ENCODE results near the gene LEKR1.
"Not testable (repeated sequence)": the region's sequence is repeated elsewhere in the genome, so short reads cannot be mapped to it uniquely, and the experiment has no call there.

The LEKR1 gene

GRCh38 chr3:156816794-156817645 lies 9.1 kb upstream of the LEKR1 start:
- no peaks in the 10 kb centered on the region for H3K27me3 Mint-ChIP-seq
- peak overlapping the region; percentile 87 for H3K4me3 Mint-ChIP-seq
- peaks cover 59% of the 10 kb centered on the region for H3K4me1 Mint-ChIP-seq (ENCODE audit: low read depth)

DNA sequence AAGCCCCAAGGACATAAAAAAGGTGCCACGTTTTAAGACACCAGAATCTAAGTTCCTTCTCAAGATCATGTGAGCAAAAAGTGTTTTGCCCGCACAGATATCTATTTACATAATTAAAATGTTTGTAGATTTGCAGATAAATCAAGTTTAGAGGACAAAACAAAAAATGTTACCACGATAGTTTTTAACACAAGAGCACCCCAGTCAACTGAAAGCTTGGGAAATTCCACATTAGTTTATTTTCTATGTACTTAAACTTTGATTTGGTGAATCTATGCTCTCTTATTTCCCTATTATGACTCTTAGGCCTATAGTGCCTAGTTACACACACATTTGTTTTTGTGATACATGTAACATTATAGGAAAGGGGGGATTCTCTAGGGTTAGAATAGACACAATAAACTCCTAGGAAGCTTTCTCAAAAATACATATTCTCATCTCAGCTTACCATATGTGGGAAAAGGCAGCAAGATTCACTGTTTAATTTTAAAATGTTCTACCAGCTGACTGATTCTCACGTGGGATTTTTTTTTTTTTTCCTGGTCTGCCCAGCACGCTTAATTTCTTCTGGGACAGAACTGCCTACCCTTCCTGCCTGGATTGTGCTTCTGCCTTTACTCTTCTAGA lies 8.4 kb upstream of the LEKR1 start:
- H3K36me3 Mint-ChIP-seq (ENCODE audit: low read depth): peaks cover 17% of the 10 kb centered on the region
- H3K4me1 Mint-ChIP-seq (ENCODE audit: low read depth): peaks cover 55% of the 10 kb centered on the region
- peaks cover 6% of the 10 kb centered on the region for H3K9me3 Mint-ChIP-seq
- peak overlapping the region; percentile 87 for H3K4me3 Mint-ChIP-seq
- DNase-seq: no peak
- no peaks in the 10 kb centered on the region for H3K27me3 Mint-ChIP-seq
- peak overlapping the region; percentile 99 for H3K27ac Mint-ChIP-seq

More at GRCh38 chr3:156816794-156817645, 9.1 kb upstream of the LEKR1 start:
- H3K36me3 Mint-ChIP-seq (ENCODE audit: low read depth): peaks cover 17% of the 10 kb centered on the region
- peaks cover 6% of the 10 kb centered on the region for H3K9me3 Mint-ChIP-seq
- H3K27ac Mint-ChIP-seq: peak overlapping the region; percentile 99
- DNase-seq: peak; percentile 94

DNA sequence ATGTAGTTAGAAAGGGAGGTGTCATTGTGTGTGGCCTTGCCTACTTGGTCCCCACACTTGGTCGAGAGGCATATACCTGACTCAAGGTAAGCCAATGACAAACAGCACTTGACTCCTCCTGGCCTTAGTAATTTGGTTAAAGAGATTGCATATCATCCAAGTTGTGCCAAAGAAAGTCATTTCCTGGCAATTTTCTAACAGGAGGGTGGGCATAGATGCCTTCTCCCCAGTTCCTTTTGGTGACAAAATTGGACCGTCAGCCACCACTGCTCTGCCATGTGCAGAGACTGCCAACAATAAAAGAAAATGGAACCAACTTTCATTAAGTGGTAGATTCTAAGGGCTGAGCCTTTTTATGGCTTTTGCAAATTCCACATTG lies 7.9 kb upstream of the LEKR1 start:
- Mint-ChIP-seq H3K27ac (peak overlapping the region; percentile 99), H3K4me1 (ENCODE audit: low read depth) (peaks cover 50% of the 10 kb centered on the region), H3K27me3 (no peaks in the 10 kb centered on the region), H3K4me3 (peak overlapping the region; percentile 87), H3K36me3 (ENCODE audit: low read depth) (peaks cover 17% of the 10 kb centered on the region), H3K9me3 (peaks cover 6% of the 10 kb centered on the region)
- DNase-seq: no peak

DNA sequence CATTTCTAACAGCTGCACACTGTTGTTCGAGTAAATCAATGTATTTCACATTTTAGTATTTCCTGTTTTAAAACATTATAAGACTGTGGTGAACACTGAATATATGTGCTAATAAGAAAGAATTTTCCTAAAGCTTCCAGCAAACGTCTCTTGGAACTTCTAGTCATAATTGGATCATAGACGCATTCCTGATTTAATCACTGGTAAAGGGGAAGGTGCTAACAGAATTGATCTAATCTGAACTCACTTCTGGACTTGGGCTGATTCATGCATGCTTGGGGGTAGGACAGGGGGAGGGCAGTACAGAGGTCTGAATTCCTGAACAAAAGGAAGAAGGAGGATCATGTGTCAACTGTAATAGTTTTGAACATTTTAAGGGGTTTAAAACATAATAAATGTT lies 7.3 kb upstream of the LEKR1 start:
- H3K27ac Mint-ChIP-seq: peak overlapping the region; percentile 15
- no peaks in the 10 kb centered on the region for H3K27me3 Mint-ChIP-seq
- DNase-seq: no peak
- H3K4me3 Mint-ChIP-seq: no peak overlapping the region
- peaks cover 14% of the 10 kb centered on the region for H3K36me3 Mint-ChIP-seq (ENCODE audit: low read depth)
- peaks cover 45% of the 10 kb centered on the region for H3K4me1 Mint-ChIP-seq (ENCODE audit: low read depth)
- H3K9me3 Mint-ChIP-seq: peaks cover 6% of the 10 kb centered on the region

DNA sequence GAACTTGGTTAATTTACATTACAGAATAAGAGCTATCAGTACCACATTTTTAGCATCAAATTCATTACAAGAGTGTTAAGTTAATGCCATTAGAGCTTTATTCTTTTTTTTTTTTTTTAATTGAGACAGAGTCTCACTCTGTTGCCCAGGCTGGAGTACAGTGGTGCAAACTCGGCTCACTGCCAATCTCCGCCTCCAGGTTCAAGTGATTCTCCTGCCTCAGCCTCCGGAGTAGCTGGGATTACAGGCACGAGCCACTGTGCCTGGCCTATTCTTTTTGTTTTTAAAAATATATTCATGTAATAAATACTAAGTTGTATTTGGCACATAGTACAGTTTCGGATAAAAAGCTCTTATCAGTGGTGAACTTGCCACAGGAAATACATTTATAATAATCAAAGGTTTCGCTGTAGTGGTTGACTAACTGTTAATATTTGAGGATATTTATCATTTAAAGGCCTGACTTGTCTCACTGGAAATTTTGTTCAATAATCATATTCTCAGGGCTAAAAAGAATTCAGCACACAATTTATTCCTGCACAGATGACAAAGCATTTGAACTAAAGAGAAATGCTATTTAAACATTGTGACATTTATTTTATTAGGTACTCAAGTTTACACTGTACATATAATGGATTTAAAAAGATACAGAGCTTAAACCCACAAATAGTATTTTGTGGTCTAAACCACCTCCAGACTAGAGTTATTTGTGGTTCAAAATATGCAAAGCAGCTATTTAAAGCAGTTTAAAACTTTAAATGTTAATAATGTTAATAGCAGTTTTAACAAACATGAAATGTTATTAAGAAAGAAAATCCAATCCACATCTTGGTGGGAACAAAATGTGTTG lies 6.1 kb upstream of the LEKR1 start:
- Mint-ChIP-seq H3K36me3 (ENCODE audit: low read depth) (peaks cover 14% of the 10 kb centered on the region), H3K4me3 (no peak overlapping the region), H3K27me3 (no peaks in the 10 kb centered on the region), H3K4me1 (ENCODE audit: low read depth) (peaks cover 46% of the 10 kb centered on the region), H3K9me3 (peaks cover 6% of the 10 kb centered on the region), H3K27ac (no peak overlapping the region)
- no peak for DNase-seq

DNA sequence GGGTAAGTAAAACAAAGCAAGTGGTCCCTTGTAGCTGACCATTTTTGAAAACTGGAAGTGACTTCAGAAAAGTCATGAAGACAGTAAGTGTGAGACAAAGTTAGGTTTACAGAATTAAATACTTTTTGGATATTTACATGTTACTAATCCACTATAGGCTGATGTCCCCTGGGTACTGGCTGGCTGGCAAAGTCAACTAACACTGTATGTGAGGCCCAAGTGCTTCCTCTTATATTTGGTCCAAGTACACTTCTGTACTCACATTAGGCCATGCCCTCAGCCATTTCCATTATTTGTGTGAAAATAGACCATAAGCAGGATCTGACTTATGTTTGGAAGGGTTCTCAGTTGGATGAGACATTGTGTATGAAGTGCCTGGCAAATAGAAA lies 5.5 kb upstream of the LEKR1 start:
- DNase-seq: no peak
- peaks cover 46% of the 10 kb centered on the region for H3K4me1 Mint-ChIP-seq (ENCODE audit: low read depth)

GRCh38 chr3:156822626-156823260 lies 3.4 kb upstream of the LEKR1 start:
- H3K4me1 Mint-ChIP-seq (ENCODE audit: low read depth): peaks cover 46% of the 10 kb centered on the region
- not testable (repeated sequence) for H3K4me3 Mint-ChIP-seq; H3K36me3 Mint-ChIP-seq (ENCODE audit: low read depth); DNase-seq; H3K9me3 Mint-ChIP-seq; H3K27me3 Mint-ChIP-seq; H3K27ac Mint-ChIP-seq

More for the DNA sequence above, 5.5 kb upstream of the LEKR1 start:
- H3K36me3 Mint-ChIP-seq (ENCODE audit: low read depth): peaks cover 10% of the 10 kb centered on the region
- no peaks in the 10 kb centered on the region for H3K27me3 Mint-ChIP-seq
- H3K4me3 Mint-ChIP-seq: no peak overlapping the region
- H3K27ac Mint-ChIP-seq: no peak overlapping the region
- H3K9me3 Mint-ChIP-seq: peaks cover 2% of the 10 kb centered on the region

GRCh38 chr3:156825795-156826143 lies 384 bp upstream of the LEKR1 start:
- Mint-ChIP-seq H3K27ac (peak overlapping the region; percentile 96), H3K4me1 (ENCODE audit: low read depth) (peaks cover 24% of the 10 kb centered on the region), H3K9me3 (no peaks in the 10 kb centered on the region), H3K27me3 (no peaks in the 10 kb centered on the region), H3K36me3 (ENCODE audit: low read depth) (peaks cover 8% of the 10 kb centered on the region), H3K4me3 (peak overlapping the region; percentile 85)
- DNase-seq: no peak

- Mint-ChIP-seq H3K9me3 (no peaks in the 10 kb centered on the region), H3K27me3 (no peaks in the 10 kb centered on the region), H3K4me1 (ENCODE audit: low read depth) (peaks cover 24% of the 10 kb centered on the region), H3K4me3 (peak overlapping the region; percentile 85), H3K36me3 (ENCODE audit: low read depth) (peaks cover 8% of the 10 kb centered on the region), H3K27ac (peak overlapping the region; percentile 96)
- DNase-seq: no peak
Observed at GRCh38 chr3:156826896-156827882, 1.0 kb downstream of the LEKR1 start.

GRCh38 chr3:156831006-156831405 lies 4.9 kb downstream of the LEKR1 start:
- Mint-ChIP-seq H3K36me3 (ENCODE audit: low read depth) (peaks cover 5% of the 10 kb centered on the region), H3K4me3 (no peak overlapping the region), H3K4me1 (ENCODE audit: low read depth) (peaks cover 14% of the 10 kb centered on the region), H3K27ac (no peak overlapping the region), H3K9me3 (no peaks in the 10 kb centered on the region), H3K27me3 (no peaks in the 10 kb centered on the region)
- no peak for DNase-seq

GRCh38 chr3:156834435-156834834 lies 8.3 kb downstream of the LEKR1 start:
- H3K27me3 Mint-ChIP-seq: no peaks in the 10 kb centered on the region
- H3K9me3 Mint-ChIP-seq: no peaks in the 10 kb centered on the region
- DNase-seq: no peak
- H3K4me3 Mint-ChIP-seq: no peak overlapping the region
- H3K36me3 Mint-ChIP-seq (ENCODE audit: low read depth): no peaks in the 10 kb centered on the region
- no peaks in the 10 kb centered on the region for H3K4me1 Mint-ChIP-seq (ENCODE audit: low read depth)
- no peak overlapping the region for H3K27ac Mint-ChIP-seq

GRCh38 chr3:156834962-156835535 lies 8.9 kb downstream of the LEKR1 start:
- Mint-ChIP-seq H3K4me3 (no peak overlapping the region), H3K4me1 (ENCODE audit: low read depth) (no peaks in the 10 kb centered on the region), H3K9me3 (no peaks in the 10 kb centered on the region), H3K27me3 (no peaks in the 10 kb centered on the region), H3K36me3 (ENCODE audit: low read depth) (no peaks in the 10 kb centered on the region), H3K27ac (no peak overlapping the region)
- no peak for DNase-seq

DNA sequence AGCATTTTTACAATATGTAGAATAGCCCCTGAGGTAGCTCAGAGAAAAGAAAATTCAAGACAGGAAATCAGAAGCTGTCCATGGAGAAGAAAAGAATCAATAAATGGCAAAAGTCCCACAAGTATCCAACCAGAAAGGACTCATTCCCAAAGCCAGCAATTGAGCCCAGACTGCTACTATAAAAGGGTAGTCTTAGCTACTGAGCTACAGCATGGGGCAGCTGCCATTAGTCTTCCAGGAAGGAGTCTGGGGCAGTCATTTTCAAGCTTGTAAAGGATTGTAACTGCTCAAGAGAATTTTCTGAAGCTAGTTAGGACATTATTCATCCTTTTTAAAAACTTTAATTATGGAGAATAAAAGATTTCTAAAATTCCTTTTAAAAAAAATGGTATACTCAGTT lies 10.5 kb downstream of the LEKR1 start:
- Mint-ChIP-seq H3K4me1 (ENCODE audit: low read depth) (no peaks in the 10 kb centered on the region), H3K9me3 (no peaks in the 10 kb centered on the region), H3K27me3 (no peaks in the 10 kb centered on the region), H3K36me3 (ENCODE audit: low read depth) (no peaks in the 10 kb centered on the region), H3K27ac (no peak overlapping the region), H3K4me3 (no peak overlapping the region)
- no peak for DNase-seq

All from activated T-cell treated with anti-CD3 and anti-CD28 coated beads, Interleukin-2, amount 50 U/mL, for 24 hours (primary cell).